Mesothelial cell of epicardium (in vitro differentiated cells): ENCODE results near the gene KAZN. TPM values are rescaled to one million over a fixed set of nuclear protein-coding genes. Genes with fewer than 3 reads are reported as not detected.

Experiments used
- DNase-seq, 2 experiments: peaks; one replicate each; pipeline ENCODE4 v3.0.0; 2021; ENCODE audit warnings: low spot score in 2 of 2; ENCODE audit not compliant: unreplicated experiment in 2 of 2
- H3K27ac Mint-ChIP-seq: 2 replicates; pipeline ENCODE4 v1.8.0; 2021; ENCODE audit warnings: mixed read lengths
- H3K27me3 Mint-ChIP-seq: 2 replicates; pipeline ENCODE4 v1.8.0; 2021; ENCODE audit warnings: low read depth, mixed read lengths
- H3K36me3 Mint-ChIP-seq: 2 replicates; pipeline ENCODE4 v1.8.0; 2021; ENCODE audit warnings: mixed read lengths
- H3K4me1 Mint-ChIP-seq: 2 replicates; pipeline ENCODE4 v1.8.0; 2021; ENCODE audit warnings: mixed read lengths
- H3K4me3 Mint-ChIP-seq: 2 replicates; pipeline ENCODE4 v1.8.0; 2021; ENCODE audit warnings: mild to moderate bottlenecking, moderate library complexity, mixed read lengths
- H3K9me3 Mint-ChIP-seq: 2 replicates; pipeline ENCODE4 v1.8.0; 2021; ENCODE audit warnings: mixed read lengths
- CTCF ChIP-seq: fragments of 200-600 bp; sonication (generic); IDR thresholded peaks from one replicate; pipeline ENCODE4 v1.5.0; 2021; ENCODE audit warnings: antibody characterized with exemption; ENCODE audit not compliant: unreplicated experiment
- total RNA-seq: library from RNA; stranded (reverse); gene quantifications from 3 replicates; pipeline ENCODE4 v1.2.1, GENCODE V29; 2021

Gene KAZN
- total RNA-seq, 1 donor from 2014 or later: 38.4 TPM

GRCh38 chr1:14844923-14845617 lies 246.6 kb downstream of the KAZN start:
- TF ChIP-seq CTCF: no peak
- Mint-ChIP-seq H3K9me3 (peaks cover 31% of the 10 kb centered on the region), H3K4me1 (peaks cover 1% of the 10 kb centered on the region), H3K36me3 (peaks cover 20% of the 10 kb centered on the region), H3K27me3 (no peaks in the 10 kb centered on the region), H3K4me3 (no peak overlapping the region), H3K27ac (no peak overlapping the region)
- DNase-seq: no peak

- no peak for DNase-seq
- TF ChIP-seq CTCF: no peak
- Mint-ChIP-seq H3K27ac (no peak overlapping the region), H3K9me3 (peaks cover 27% of the 10 kb centered on the region), H3K4me3 (no peak overlapping the region), H3K4me1 (peaks cover 1% of the 10 kb centered on the region), H3K27me3 (no peaks in the 10 kb centered on the region), H3K36me3 (peaks cover 15% of the 10 kb centered on the region)
Measured at GRCh38 chr1:14845851-14846250, 247.4 kb downstream of the KAZN start.

- no peaks in the 10 kb centered on the region for H3K27me3 Mint-ChIP-seq
- no peak overlapping the region for H3K27ac Mint-ChIP-seq
- no peak overlapping the region for H3K4me3 Mint-ChIP-seq
- TF ChIP-seq CTCF: no peak
- H3K36me3 Mint-ChIP-seq: peaks cover 13% of the 10 kb centered on the region
- peaks cover 22% of the 10 kb centered on the region for H3K9me3 Mint-ChIP-seq
- peaks cover 1% of the 10 kb centered on the region for H3K4me1 Mint-ChIP-seq
- DNase-seq: no peak
Measured at GRCh38 chr1:14846688-14847087, 248.2 kb downstream of the KAZN start.

- no peak overlapping the region for H3K27ac Mint-ChIP-seq
- H3K36me3 Mint-ChIP-seq: peaks cover 5% of the 10 kb centered on the region
- peaks cover 8% of the 10 kb centered on the region for H3K9me3 Mint-ChIP-seq
- no peak for TF ChIP-seq CTCF
- no peaks in the 10 kb centered on the region for H3K27me3 Mint-ChIP-seq
- H3K4me1 Mint-ChIP-seq: peaks cover 1% of the 10 kb centered on the region
- DNase-seq: no peak
- H3K4me3 Mint-ChIP-seq: no peak overlapping the region
Measured at GRCh38 chr1:14848203-14848602, 249.7 kb downstream of the KAZN start.

GRCh38 chr1:14848625-14849024 lies 250.1 kb downstream of the KAZN start:
- H3K27ac Mint-ChIP-seq: no peak overlapping the region
- peaks cover 5% of the 10 kb centered on the region for H3K36me3 Mint-ChIP-seq
- H3K4me1 Mint-ChIP-seq: peaks cover 1% of the 10 kb centered on the region

More at GRCh38 chr1:14848625-14849024, 250.1 kb downstream of the KAZN start:
- DNase-seq: no peak
- no peak overlapping the region for H3K4me3 Mint-ChIP-seq
- H3K27me3 Mint-ChIP-seq: no peaks in the 10 kb centered on the region
- no peak for TF ChIP-seq CTCF
- H3K9me3 Mint-ChIP-seq: peaks cover 8% of the 10 kb centered on the region
